Measurements from ENCODE around the gene ACCS.

The ACCS gene

DNA sequence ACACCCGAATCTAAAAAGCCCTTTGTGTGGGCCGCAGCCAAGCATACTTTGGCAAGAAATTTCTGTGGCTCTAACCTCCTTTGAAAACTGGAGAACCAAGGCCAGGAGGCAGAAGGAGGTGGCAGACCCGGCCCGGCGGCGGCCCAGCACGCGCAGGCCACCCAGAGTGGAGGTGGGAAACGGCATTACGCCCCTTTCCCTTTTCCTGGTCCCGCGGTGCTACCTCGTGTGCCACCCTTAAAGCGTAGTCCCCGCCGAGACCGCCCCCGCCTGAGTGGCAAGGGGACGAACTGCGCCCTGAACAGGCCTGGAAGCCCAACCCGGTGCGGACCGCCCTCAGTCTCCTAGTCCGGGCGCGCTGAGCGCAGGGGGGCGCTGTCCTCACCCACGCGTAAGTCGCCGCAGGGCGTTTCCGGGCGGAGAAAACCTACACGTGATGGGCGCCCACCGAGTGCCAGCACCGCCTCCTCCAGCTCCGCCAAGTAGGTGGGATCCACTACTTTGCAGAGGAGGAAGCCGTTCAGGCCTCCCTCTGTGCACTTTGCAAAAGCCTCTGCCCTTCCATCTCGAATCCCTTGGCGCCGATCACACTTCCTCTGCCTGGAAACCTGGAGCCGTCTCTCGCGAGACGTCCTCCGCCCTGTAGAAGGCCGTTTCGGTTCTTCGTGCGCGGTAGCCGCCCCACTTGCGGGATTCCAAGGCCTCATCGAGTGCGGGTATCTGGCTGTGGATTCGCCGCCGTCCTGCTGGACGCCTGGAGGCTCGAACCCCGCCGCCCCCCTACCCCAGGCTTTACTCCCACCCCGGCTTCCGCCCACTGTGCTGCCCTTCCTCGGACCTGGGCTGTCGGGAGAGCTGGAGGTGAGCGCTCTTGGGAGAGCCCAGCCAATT, at the start of gene ACCS:
ACCS (plus strand) TSS at position 430 of the 891 bp plus-strand sequence. CDS start 1,358 bp downstream, outside the sequence.
- DNase-seq (ENCODE audit: extremely low read depth, low read depth) = peak; percentile 63
- TF ChIP-seq, protein P1, sequence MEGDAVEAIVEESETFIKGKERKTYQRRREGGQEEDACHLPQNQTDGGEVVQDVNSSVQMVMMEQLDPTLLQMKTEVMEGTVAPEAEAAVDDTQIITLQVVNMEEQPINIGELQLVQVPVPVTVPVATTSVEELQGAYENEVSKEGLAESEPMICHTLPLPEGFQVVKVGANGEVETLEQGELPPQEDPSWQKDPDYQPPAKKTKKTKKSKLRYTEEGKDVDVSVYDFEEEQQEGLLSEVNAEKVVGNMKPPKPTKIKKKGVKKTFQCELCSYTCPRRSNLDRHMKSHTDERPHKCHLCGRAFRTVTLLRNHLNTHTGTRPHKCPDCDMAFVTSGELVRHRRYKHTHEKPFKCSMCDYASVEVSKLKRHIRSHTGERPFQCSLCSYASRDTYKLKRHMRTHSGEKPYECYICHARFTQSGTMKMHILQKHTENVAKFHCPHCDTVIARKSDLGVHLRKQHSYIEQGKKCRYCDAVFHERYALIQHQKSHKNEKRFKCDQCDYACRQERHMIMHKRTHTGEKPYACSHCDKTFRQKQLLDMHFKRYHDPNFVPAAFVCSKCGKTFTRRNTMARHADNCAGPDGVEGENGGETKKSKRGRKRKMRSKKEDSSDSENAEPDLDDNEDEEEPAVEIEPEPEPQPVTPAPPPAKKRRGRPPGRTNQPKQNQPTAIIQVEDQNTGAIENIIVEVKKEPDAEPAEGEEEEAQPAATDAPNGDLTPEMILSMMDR (IDR thresholded peaks at IDR 0.05; ENCODE audit: low read depth, low read length, missing control alignments) = peak; percentile 62
- peak within 1 kb of the TSS; percentile 57 for H3K4me3 ChIP-seq (replicated peaks; ENCODE audit: low read depth, low read length)

- TF ChIP-seq, protein P1 (IDR thresholded peaks at IDR 0.05; ENCODE audit: low read depth, low read length, missing control alignments) = no peak
- H3K4me3 ChIP-seq (replicated peaks; ENCODE audit: low read depth, low read length) = no peak overlapping the region
- no peak for DNase-seq (ENCODE audit: extremely low read depth, low read depth)
Measured at GRCh38 chr11:44016546-44017442, 49.3 kb upstream of the ACCS start.

- H3K4me3 ChIP-seq (replicated peaks; ENCODE audit: low read depth, low read length) = no peak overlapping the region
- TF ChIP-seq, protein P1 (IDR thresholded peaks at IDR 0.05; ENCODE audit: low read depth, low read length, missing control alignments) = no peak
Measured at GRCh38 chr11:44017443-44018126, 48.5 kb upstream of the ACCS start.

GRCh38 chr11:44018127-44018521, 47.9 kb upstream of the ACCS start:
- no peak overlapping the region for H3K4me3 ChIP-seq (replicated peaks; ENCODE audit: low read depth, low read length)
- TF ChIP-seq, protein P1 (IDR thresholded peaks at IDR 0.05; ENCODE audit: low read depth, low read length, missing control alignments) = no peak
- DNase-seq (ENCODE audit: extremely low read depth, low read depth) = no peak

More at GRCh38 chr11:44017443-44018126, 48.5 kb upstream of the ACCS start:
- no peak for DNase-seq (ENCODE audit: extremely low read depth, low read depth)

DNA sequence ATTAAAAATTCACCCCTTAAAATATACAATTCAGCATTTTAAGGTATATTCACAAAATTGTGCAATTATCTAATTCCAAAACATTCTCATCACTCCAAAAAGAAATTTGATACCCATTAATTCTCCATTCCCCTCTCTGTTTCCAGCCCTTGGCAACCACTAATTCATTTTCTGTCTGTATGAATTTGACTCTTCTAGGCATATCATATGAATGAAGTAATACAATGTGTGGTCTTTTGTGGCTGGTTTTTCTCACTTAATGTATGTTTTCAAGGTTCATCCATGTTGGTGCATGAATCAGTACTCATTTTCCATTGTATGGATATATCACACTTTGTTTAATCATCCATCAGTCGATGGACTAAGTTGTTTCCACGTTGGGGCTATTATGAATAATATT, 47.2 kb upstream of the ACCS start:
- DNase-seq (ENCODE audit: extremely low read depth, low read depth) = no peak
- no peak overlapping the region for H3K4me3 ChIP-seq (replicated peaks; ENCODE audit: low read depth, low read length)
- TF ChIP-seq, protein P1 (IDR thresholded peaks at IDR 0.05; ENCODE audit: low read depth, low read length, missing control alignments) = no peak

DNA sequence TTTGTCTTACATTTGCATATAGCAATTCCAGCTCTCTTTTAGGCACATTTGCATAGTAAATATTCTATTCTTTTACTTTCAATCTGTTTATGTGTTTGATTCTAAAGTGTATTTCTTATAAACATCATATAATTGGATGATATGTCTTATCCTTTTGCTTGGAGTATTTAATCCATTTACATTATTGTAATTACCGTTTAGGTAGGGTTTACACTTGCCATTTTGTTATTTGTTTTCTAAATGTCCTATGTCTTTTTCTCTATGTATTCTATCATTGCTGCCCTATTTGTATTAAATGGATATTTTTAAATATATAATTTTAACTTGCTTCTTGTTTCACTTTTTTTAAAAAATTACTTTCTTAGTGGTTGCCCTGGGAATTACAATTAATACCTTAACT, 41.1 kb upstream of the ACCS start:
- H3K4me3 ChIP-seq (replicated peaks; ENCODE audit: low read depth, low read length) = no peak overlapping the region
- TF ChIP-seq, protein P1 (IDR thresholded peaks at IDR 0.05; ENCODE audit: low read depth, low read length, missing control alignments) = no peak
- DNase-seq (ENCODE audit: extremely low read depth, low read depth) = no peak
